Measurements from ENCODE around the gene EPS8L3. TPM values are rescaled to one million over a fixed set of nuclear protein-coding genes. Genes with fewer than 3 reads are reported as not detected.

The EPS8L3 gene
- total RNA-seq, 1 experiment from 2014 or later, result not detected

Other genes starting within 250 kb of the EPS8L3 start
- gene GPR61, start 224.1 kb downstream of the EPS8L3 start, total RNA-seq (2014; rRNA removed; shearing (Covaris generic)), result 0.34 TPM in 1 of 2 replicates, not detected in the other
- gene GNAI3, start 215.3 kb downstream of the EPS8L3 start, total RNA-seq (2014; rRNA removed; shearing (Covaris generic)), result 13.1 and 17.9 TPM in 2 replicates
- 0.16 TPM in 1 of 2 replicates, not detected in the other for gene GNAT2, start 144.3 kb downstream of the EPS8L3 start, total RNA-seq (2014; rRNA removed; shearing (Covaris generic))
- gene AMPD2, start 144.1 kb downstream of the EPS8L3 start, total RNA-seq (2014; rRNA removed; shearing (Covaris generic)), result 47.6 and 49.2 TPM in 2 replicates
- 18.8 and 26.7 TPM in 2 replicates for gene GSTM4, start 107.8 kb downstream of the EPS8L3 start, total RNA-seq (2014; rRNA removed; shearing (Covaris generic))
- 4.1 and 19.3 TPM in 2 replicates for gene GSTM2, start 95.9 kb downstream of the EPS8L3 start, total RNA-seq (2014; rRNA removed; shearing (Covaris generic))
- 19.0 and 26.8 TPM in 2 replicates for gene GSTM1, start 76.1 kb downstream of the EPS8L3 start, total RNA-seq (2014; rRNA removed; shearing (Covaris generic))
- not detected in 2 replicates for gene GSTM5, start 51.7 kb downstream of the EPS8L3 start, total RNA-seq (2014; rRNA removed; shearing (Covaris generic))
- gene GSTM3, start 22.9 kb downstream of the EPS8L3 start, total RNA-seq (2014; rRNA removed; shearing (Covaris generic)), result 223 and 305 TPM in 2 replicates
- gene CSF1, start 146.9 kb upstream of the EPS8L3 start, total RNA-seq (2014; rRNA removed; shearing (Covaris generic)), result 43.8 and 68.9 TPM in 2 replicates
- gene AHCYL1, start 220.8 kb upstream of the EPS8L3 start, total RNA-seq (2014; rRNA removed; shearing (Covaris generic)), result 28.9 and 44.9 TPM in 2 replicates

All from SJSA1 (cell line).